H1 (cell line): ENCODE measurements around the gene ADAT3. TPM values are rescaled to one million over a fixed set of nuclear protein-coding genes. Genes with fewer than 3 reads are reported as not detected.

Experiments
- CHD2 ChIP-seq: IDR thresholded peaks from 2 replicates; pipeline ENCODE4 v1.6.1; 2012; ENCODE audit warnings: low read length, improper control_type of control experiment
- GABPA ChIP-seq: IDR thresholded peaks from 2 replicates; pipeline ENCODE4 v1.6.1; 2011; ENCODE audit warnings: mild to moderate bottlenecking, low read length, moderate library complexity, borderline replicate concordance; ENCODE audit not compliant: insufficient read depth
- SAP30 ChIP-seq: fragments of 300-600 bp; sonication (generic); IDR thresholded peaks from 2 replicates; pipeline ENCODE4 v1.7.1; 2012; ENCODE audit warnings: low read length, moderate library complexity, mild to moderate bottlenecking, inconsistent platforms; ENCODE audit not compliant: insufficient read depth, insufficient replicate concordance
- SIN3A ChIP-seq, 2 experiments: IDR thresholded peaks in 1 of 2; conservative IDR thresholded peaks in 1 of 2; 2 replicates each; pipeline ENCODE4 v1.6.1; 2011 to 2012; ENCODE audit warnings: low read length in 2 of 2, improper control_type of control experiment in 1 of 2, low read depth in 1 of 2, mild to moderate bottlenecking in 1 of 2
- polyA plus RNA-seq, 7 experiments: library from polyadenylated mRNA; depleted of rRNA in 3 of 7; stranded (reverse) in 5 of 7; unstranded in 2 of 7; fragments of >200 nt in 5 of 7; fragments of 200-250 nt in 2 of 7; gene quantifications; 1 replicate in 5 of 7; 2 replicates in 1 of 7; 4 replicates in 1 of 7; pipeline versions ENCODE4 v1.2.1 to v1.2.3, GENCODE V29; 2011 to 2013; ENCODE audit warnings: missing spikeins in 2 of 7, mixed read lengths in 2 of 7
- total RNA-seq: library from RNA; stranded (reverse); fragmentation: NEBNext Ultra II Directional; extraction: Animal tissue kit (Norgen Biotek cat#: 25700); gene quantifications from 2 replicates; pipeline ENCODE4 v1.2.1, GENCODE V29; 2021
- TF ChIP-seq, protein P1 (sequence below), 3 experiments: IDR thresholded peaks; 1 replicate in 2 of 3; 2 replicates in 1 of 3; pipeline versions ENCODE4 v1.5.1 to v1.6.1; 2011; ENCODE audit warnings: low read length in 3 of 3, mild to moderate bottlenecking in 3 of 3, inconsistent platforms in 2 of 3, low read depth in 1 of 3, moderate library complexity in 1 of 3; ENCODE audit not compliant: insufficient read depth in 1 of 3; ENCODE audit errors: control extremely low read depth in 1 of 3

The ADAT3 gene
- total and polyA plus RNA-seq, 2 of the 8 experiments (the other 6 are each of a cell fraction or from before 2014, with no cell fraction given) = 5.4 to 10.8 TPM

GRCh38 chr19:1924320-1924961 lies 19.2 kb downstream of the ADAT3 start (continued):
- TF ChIP-seq, protein P1, sequence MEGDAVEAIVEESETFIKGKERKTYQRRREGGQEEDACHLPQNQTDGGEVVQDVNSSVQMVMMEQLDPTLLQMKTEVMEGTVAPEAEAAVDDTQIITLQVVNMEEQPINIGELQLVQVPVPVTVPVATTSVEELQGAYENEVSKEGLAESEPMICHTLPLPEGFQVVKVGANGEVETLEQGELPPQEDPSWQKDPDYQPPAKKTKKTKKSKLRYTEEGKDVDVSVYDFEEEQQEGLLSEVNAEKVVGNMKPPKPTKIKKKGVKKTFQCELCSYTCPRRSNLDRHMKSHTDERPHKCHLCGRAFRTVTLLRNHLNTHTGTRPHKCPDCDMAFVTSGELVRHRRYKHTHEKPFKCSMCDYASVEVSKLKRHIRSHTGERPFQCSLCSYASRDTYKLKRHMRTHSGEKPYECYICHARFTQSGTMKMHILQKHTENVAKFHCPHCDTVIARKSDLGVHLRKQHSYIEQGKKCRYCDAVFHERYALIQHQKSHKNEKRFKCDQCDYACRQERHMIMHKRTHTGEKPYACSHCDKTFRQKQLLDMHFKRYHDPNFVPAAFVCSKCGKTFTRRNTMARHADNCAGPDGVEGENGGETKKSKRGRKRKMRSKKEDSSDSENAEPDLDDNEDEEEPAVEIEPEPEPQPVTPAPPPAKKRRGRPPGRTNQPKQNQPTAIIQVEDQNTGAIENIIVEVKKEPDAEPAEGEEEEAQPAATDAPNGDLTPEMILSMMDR (IDR thresholded peaks at IDR 0.05; ENCODE audit: control extremely low read depth in 1 of 3, insufficient read depth in 1 of 3, low read depth in 1 of 3, low read length in 3 of 3) = no peak
- no peak for TF ChIP-seq GABPA
- TF ChIP-seq SIN3A (conservative IDR thresholded peaks at IDR 0.05 in 1 of 2, IDR thresholded peaks at IDR 0.05 in 1 of 2; ENCODE audit: low read depth in 1 of 2, low read length in 2 of 2) = no peak
- no peak for TF ChIP-seq CHD2
- no peak for TF ChIP-seq SAP30
